Measurements from ENCODE around the gene ALLC. TPM values are rescaled to one million over a fixed set of nuclear protein-coding genes. Genes with fewer than 3 reads are reported as not detected.

The ALLC gene
- total and polyA plus RNA-seq, 9 of the 15 experiments (the other 6 are each of a cell fraction or from before 2014, with no cell fraction given): not detected

DNA sequence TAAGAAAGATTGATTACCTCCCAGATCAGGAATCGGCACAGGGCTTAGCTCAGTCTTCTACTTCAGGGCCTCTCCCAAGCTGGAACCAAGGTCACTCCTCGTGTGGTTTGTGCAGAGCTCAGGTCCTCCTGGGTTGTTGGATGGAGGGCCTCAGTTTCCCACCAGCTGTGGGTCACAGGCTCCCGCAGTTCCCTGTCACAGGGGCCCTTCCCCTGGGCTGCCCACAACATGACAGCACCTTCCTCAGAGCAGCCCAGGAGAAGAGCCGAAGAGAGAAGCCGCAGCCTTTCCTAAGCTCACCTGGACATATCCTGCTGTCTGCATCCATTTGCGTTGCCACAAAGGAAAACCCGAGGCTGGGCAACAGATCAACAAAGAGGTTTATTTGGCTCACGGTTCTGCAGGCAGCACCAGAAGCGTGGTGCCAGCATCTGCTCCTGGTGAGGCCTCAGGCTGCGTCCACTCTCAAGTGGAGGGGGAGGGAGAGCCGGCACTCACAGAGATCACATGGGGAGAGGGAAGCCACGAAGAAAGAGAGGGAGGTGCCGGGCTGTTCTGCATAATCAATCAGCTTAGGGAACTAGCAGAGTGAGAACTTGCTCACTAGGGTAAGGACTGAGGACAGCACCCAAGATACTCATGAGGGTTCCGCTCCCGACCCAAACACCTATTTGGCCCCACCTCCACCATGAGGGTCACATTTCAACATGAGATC lies 13.0 kb upstream of the ALLC start:
- FAIRE-seq (no peak), ATAC-seq (no peak), DNase-seq (ENCODE audit: extremely low read depth in 1 of 4, low spot score in 3 of 4) (no peak)
- Histone ChIP-seq H3K9ac (ENCODE audit: insufficient read depth in 1 of 2, low read depth in 2 of 2, low read length in 2 of 2) (no peak overlapping the region), H4K20me1 (replicated peaks; ENCODE audit: control insufficient read depth, insufficient read depth, low read length) (peaks cover 8% of the 10 kb centered on the region; the same call in 1 of the 2 replicates), H3K27ac (ENCODE audit: extremely low read depth, low read depth, low read length) (no peak overlapping the region), H3K27me3 (ENCODE audit: control insufficient read depth in 2 of 2, insufficient read depth in 2 of 2, low read length in 2 of 2) (peaks cover 43 to 87% of the 10 kb centered on the region in 2 experiments), H3K9me3 (replicated peaks; ENCODE audit: control insufficient read depth, insufficient read depth, low read depth, low read length) (no peaks in the 10 kb centered on the region), H3K9me1 (ENCODE audit: control insufficient read depth, insufficient read depth, low read length) (no peaks in the 10 kb centered on the region), H3K4me1 (replicated peaks in 1 of 2; ENCODE audit: control insufficient read depth in 2 of 2, insufficient read depth in 2 of 2, low read length in 2 of 2) (peaks cover 0 to 31% of the 10 kb centered on the region in 2 experiments; a peak in 1 of 5 replicates), H3K36me3 (ENCODE audit: control insufficient read depth, insufficient read depth, low read length) (no peaks in the 10 kb centered on the region), H3K79me2 (ENCODE audit: control insufficient read depth, insufficient read depth, low read length) (no peaks in the 10 kb centered on the region), H2AFZ (ENCODE audit: low read depth, low read length) (no peak overlapping the region), H3K4me3 (no peak overlapping the region), H3K4me2 (ENCODE audit: insufficient read depth, low read length) (no peak overlapping the region)
- in situ Hi-C loops (cut with MboI): no loop called here
- BruUV-seq (replicated peaks): no TSS peak
- 34% methylated on average over 13 of the region's 15 CpGs for WGBS (ENCODE audit: insufficient coverage, low coverage, missing lambda C conversion rate)
- ChIA-PET CTCF (ENCODE audit: low intra/inter-chr PET ratio) (no interaction called here), POLR2A (interaction anchor here (0.9 kb wide), 1 partner anchor 20 kb away, joined by 3 read pairs; no protein-coding TSS in a partner anchor)
- intact Hi-C loops (cut with micrococcal nuclease): no loop called here
- TF ChIP-seq FOXM1 (IDR thresholded peaks at IDR 0.05; ENCODE audit: low read depth) (no peak), FOXM1 (CRISPR knock-in tag; IDR thresholded peaks at IDR 0.05; ENCODE audit: low read depth) (no peak), ZNF766 (CRISPR knock-in tag; conservative IDR thresholded peaks at IDR 0.05) (0 out of 2 replicates have a peak, but pooled peaks have one; percentile 37)

GRCh38 chr2:3645745-3646389 lies 12.1 kb upstream of the ALLC start:
- H3K27me3 ChIP-seq (ENCODE audit: control insufficient read depth in 2 of 2, insufficient read depth in 2 of 2, low read length in 2 of 2): peaks cover 43 to 92% of the 10 kb centered on the region in 2 experiments
- WGBS (ENCODE audit: insufficient coverage, low coverage, missing lambda C conversion rate): 13% methylated on average over 10 of the region's 10 CpGs
- POLR2A ChIA-PET: interaction anchor here (0.9 kb wide), 1 partner anchor 19 kb away, joined by 3 read pairs; no protein-coding TSS in a partner anchor
- H3K9me1 ChIP-seq (ENCODE audit: control insufficient read depth, insufficient read depth, low read length): no peaks in the 10 kb centered on the region
- H3K4me1 ChIP-seq (replicated peaks in 1 of 2; ENCODE audit: control insufficient read depth in 2 of 2, insufficient read depth in 2 of 2, low read length in 2 of 2): peaks cover 0 to 36% of the 10 kb centered on the region in 2 experiments; a peak in 2 of 5 replicates
- no peak overlapping the region for H3K4me3 ChIP-seq
- no peak overlapping the region for H3K27ac ChIP-seq (ENCODE audit: extremely low read depth, low read depth, low read length)
- DNase-seq (ENCODE audit: extremely low read depth in 1 of 4, low spot score in 3 of 4) (no peak), FAIRE-seq (no peak), ATAC-seq (no peak)
- H3K36me3 ChIP-seq (ENCODE audit: control insufficient read depth, insufficient read depth, low read length): no peaks in the 10 kb centered on the region
- H3K9ac ChIP-seq (ENCODE audit: insufficient read depth in 1 of 2, low read depth in 2 of 2, low read length in 2 of 2): no peak overlapping the region
- CTCF ChIA-PET (ENCODE audit: low intra/inter-chr PET ratio): no interaction called here
- H3K9me3 ChIP-seq (replicated peaks; ENCODE audit: control insufficient read depth, insufficient read depth, low read depth, low read length): no peaks in the 10 kb centered on the region
- no peak overlapping the region for H3K4me2 ChIP-seq (ENCODE audit: insufficient read depth, low read length)
- no peak overlapping the region for H2AFZ ChIP-seq (ENCODE audit: low read depth, low read length)
- no peaks in the 10 kb centered on the region for H3K79me2 ChIP-seq (ENCODE audit: control insufficient read depth, insufficient read depth, low read length)
- in situ Hi-C loops (cut with MboI) (no loop called here), intact Hi-C loops (cut with micrococcal nuclease) (no loop called here)
- TF ChIP-seq SP1 (CRISPR knock-in tag; IDR thresholded peaks at IDR 0.05) (no peak), FOXA3 (CRISPR knock-in tag; conservative IDR thresholded peaks at IDR 0.05 in 1 of 2, IDR thresholded peaks at IDR 0.05 in 1 of 2) (0 out of 4 replicates have a peak, but pooled peaks of 1 of the 2 experiments have one; percentile 23), TAF15 (IDR thresholded peaks at IDR 0.05; ENCODE audit: low read depth, low read length) (no peak)
- no TSS peak for BruUV-seq (replicated peaks)
- H4K20me1 ChIP-seq (replicated peaks; ENCODE audit: control insufficient read depth, insufficient read depth, low read length): peaks cover 12% of the 10 kb centered on the region; the same call in 1 of the 2 replicates

All from K562 (cell line).